ENCODE measurements around the gene PPM1L.

The PPM1L gene

GRCh38 chr3:160748787-160749186, 7.2 kb upstream of the PPM1L start:
- DNase-seq (ENCODE audit: low spot score): no peak
- TF ChIP-seq CTCF (IDR thresholded peaks at IDR 0.05; ENCODE audit: extremely low read depth, missing control alignments): no peak

GRCh38 chr3:160753953-160754352, 2.1 kb upstream of the PPM1L start:
- no peak for DNase-seq (ENCODE audit: low spot score)
- no peak for TF ChIP-seq CTCF (IDR thresholded peaks at IDR 0.05; ENCODE audit: extremely low read depth, missing control alignments)

GRCh38 chr3:160754371-160754854, 1.6 kb upstream of the PPM1L start:
- no peak for TF ChIP-seq CTCF (IDR thresholded peaks at IDR 0.05; ENCODE audit: extremely low read depth, missing control alignments)
- peak; percentile 14 for DNase-seq (ENCODE audit: low spot score)

- DNase-seq (ENCODE audit: low spot score): peak; percentile 92
- TF ChIP-seq CTCF (IDR thresholded peaks at IDR 0.05; ENCODE audit: extremely low read depth, missing control alignments): no peak
Observed at GRCh38 chr3:160754855-160755747, 930 bp upstream of the PPM1L start.

- no peak for DNase-seq (ENCODE audit: low spot score)
- no peak for TF ChIP-seq CTCF (IDR thresholded peaks at IDR 0.05; ENCODE audit: extremely low read depth, missing control alignments)
Observed at GRCh38 chr3:160757233-160758106, 1.4 kb downstream of the PPM1L start.

GRCh38 chr3:160758929-160759577, 3.0 kb downstream of the PPM1L start:
- no peak for DNase-seq (ENCODE audit: low spot score)
- TF ChIP-seq CTCF (IDR thresholded peaks at IDR 0.05; ENCODE audit: extremely low read depth, missing control alignments): no peak
